Caco-2 (cell line): ENCODE results near the gene ZNF532. TPM values are rescaled to one million over a fixed set of nuclear protein-coding genes. Genes with fewer than 3 reads are reported as not detected.

ENCODE experiments used
- BruUV-seq: library from RNA; stranded (reverse); fragments of 400-500 nt; replicated peaks from 2 replicates; lab custom pipeline; 2021; lab: Mats Ljungman, UMichigan
- CTCF ChIA-PET: fragments of 300-600 bp; sonication (Branson Sonifier 250); formaldehyde crosslinking; loops from one replicate; lab custom pipeline; 2022; ENCODE audit warnings: antibody characterized with exemption; lab: Charles Lee
- POLR2A ChIA-PET: fragments of 300-600 bp; sonication (Branson Sonifier 250); formaldehyde crosslinking; loops from one replicate; lab custom pipeline; 2022; ENCODE audit warnings: antibody characterized with exemption; lab: Charles Lee
- DNase-seq, 2 experiments: peaks; one replicate each; pipeline versions ENCODE4 v3.0.0 to v3.0.0-alpha.2; 2020 to 2022
- H3K27me3 ChIP-seq: replicated peaks from 2 replicates; pipeline ENCODE4 v1.6.0; 2011; ENCODE audit warnings: low read length; ENCODE audit not compliant: control insufficient read depth, insufficient read depth
- H3K36me3 ChIP-seq: 2 replicates; pipeline ENCODE4 v1.5.1; 2011; ENCODE audit warnings: low read length; ENCODE audit not compliant: control insufficient read depth, insufficient read depth
- H3K4me1 ChIP-seq: fragments of 250-450 bp; sonication (Bioruptor Pico); 2 replicates; pipeline ENCODE4 v1.5.1; 2020; ENCODE audit warnings: mild to moderate bottlenecking
- H3K4me3 ChIP-seq: 2 replicates; pipeline ENCODE4 v1.5.1; 2011; ENCODE audit warnings: low read depth, mild to moderate bottlenecking, control low read depth, low read length
- H3K9me3 ChIP-seq: fragments of 250-450 bp; sonication (Bioruptor Pico); 2 replicates; pipeline ENCODE4 v1.5.1; 2020; ENCODE audit warnings: mild to moderate bottlenecking, moderate library complexity
- H3K27ac Mint-ChIP-seq: one replicate; pipeline ENCODE4 v1.8.0; 2022; ENCODE audit warnings: mixed read lengths; ENCODE audit not compliant: unreplicated experiment
- H3K27me3 Mint-ChIP-seq: one replicate; pipeline ENCODE4 v1.8.0; 2022; ENCODE audit warnings: mixed read lengths; ENCODE audit not compliant: insufficient read depth, unreplicated experiment
- H3K36me3 Mint-ChIP-seq: one replicate; pipeline ENCODE4 v1.8.0; 2022; ENCODE audit warnings: mild to moderate bottlenecking, mixed read lengths; ENCODE audit not compliant: insufficient read depth, unreplicated experiment
- H3K4me1 Mint-ChIP-seq: one replicate; pipeline ENCODE4 v1.8.0; 2022; ENCODE audit warnings: low read depth, mixed read lengths; ENCODE audit not compliant: unreplicated experiment
- H3K4me3 Mint-ChIP-seq: one replicate; pipeline ENCODE4 v1.8.0; 2022; ENCODE audit warnings: mild to moderate bottlenecking, moderate library complexity, mixed read lengths; ENCODE audit not compliant: unreplicated experiment
- H3K9me3 Mint-ChIP-seq: one replicate; pipeline ENCODE4 v1.8.0; 2022; ENCODE audit warnings: mixed read lengths; ENCODE audit not compliant: unreplicated experiment
- CTCF ChIP-seq, 2 experiments: fragments of 200-600 bp in 1 of 2; IDR thresholded peaks; 1 replicate in 1 of 2; 2 replicates in 1 of 2; pipeline versions ENCODE4 v1.5.1 to v1.8.0; 2011 to 2022; ENCODE audit warnings: antibody characterized with exemption in 1 of 2, control low read depth in 1 of 2, inconsistent platforms in 1 of 2, low read depth in 1 of 2, low read length in 1 of 2, mild to moderate bottlenecking in 1 of 2, moderate library complexity in 1 of 2; ENCODE audit not compliant: insufficient read depth in 1 of 2, severe bottlenecking in 1 of 2, unreplicated experiment in 1 of 2
- intact Hi-C: fragments of 100-400 bp; cut with micrococcal nuclease; formaldehyde crosslinking; loops from one replicate; pipeline ENCODE4 v1.10.0; 2022; ENCODE audit not compliant: unreplicated experiment
- total RNA-seq: library from RNA; stranded (reverse); gene quantifications from 2 replicates; pipeline ENCODE4 v1.2.3, GENCODE V29; 2022

ZNF532 gene
- total RNA-seq, 1 experiment from 2014 or later = 32.7 TPM

GRCh38 chr18:58862356-58862755 is 2.3 kb upstream of the ZNF532 start:
- Histone ChIP-seq H3K27me3 (no peaks in the 10 kb centered on the region), H3K36me3 (no peaks in the 10 kb centered on the region), H3K9me3 (no peaks in the 10 kb centered on the region), H3K4me1 (no peaks in the 10 kb centered on the region), H3K4me3 (peak overlapping the region; percentile 55)
- DNase-seq = no peak
- ChIA-PET POLR2A (no interaction called here), CTCF (no interaction called here)
- H3K27me3 Mint-ChIP-seq = no peaks in the 10 kb centered on the region
- TF ChIP-seq CTCF (IDR thresholded peaks at IDR 0.05; ENCODE audit: insufficient read depth in 1 of 2, low read depth in 1 of 2, low read length in 1 of 2, severe bottlenecking in 1 of 2, unreplicated experiment in 1 of 2) = no peak
- H3K9me3 Mint-ChIP-seq = no peaks in the 10 kb centered on the region
- no peaks in the 10 kb centered on the region for H3K4me1 Mint-ChIP-seq
- peak overlapping the region; percentile 88 for H3K27ac Mint-ChIP-seq
- H3K4me3 Mint-ChIP-seq = peak overlapping the region; percentile 77
- BruUV-seq = no TSS peak
- intact Hi-C loops = loop anchor here (5.0 kb wide), 1 partner anchor 75 kb away; no protein-coding TSS in a partner anchor
- peaks cover 8% of the 10 kb centered on the region for H3K36me3 Mint-ChIP-seq

GRCh38 chr18:58862851-58863538 is 1.7 kb upstream of the ZNF532 start:
- no peaks in the 10 kb centered on the region for H3K9me3 Mint-ChIP-seq
- H3K36me3 ChIP-seq = no peaks in the 10 kb centered on the region
- no peaks in the 10 kb centered on the region for H3K27me3 Mint-ChIP-seq
- no peaks in the 10 kb centered on the region for H3K27me3 ChIP-seq
- ChIA-PET CTCF (interaction anchor here (0.7 kb wide), 1 partner anchor 31 kb away, joined by 3 read pairs; no protein-coding TSS in a partner anchor), POLR2A (no interaction called here)
- H3K4me3 ChIP-seq = peak overlapping the region; percentile 55
- intact Hi-C loops = loop anchor here (5.0 kb wide), 1 partner anchor 76 kb away; no protein-coding TSS in a partner anchor
- no peaks in the 10 kb centered on the region for H3K4me1 Mint-ChIP-seq
- peak in 1 of 2 experiments; percentile 15 for DNase-seq
- H3K36me3 Mint-ChIP-seq = peaks cover 15% of the 10 kb centered on the region
- no TSS peak for BruUV-seq
- peak overlapping the region; percentile 77 for H3K4me3 Mint-ChIP-seq
- no peak for TF ChIP-seq CTCF (IDR thresholded peaks at IDR 0.05; ENCODE audit: insufficient read depth in 1 of 2, low read depth in 1 of 2, low read length in 1 of 2, severe bottlenecking in 1 of 2, unreplicated experiment in 1 of 2)
- H3K4me1 ChIP-seq = no peaks in the 10 kb centered on the region
- no peaks in the 10 kb centered on the region for H3K9me3 ChIP-seq
- H3K27ac Mint-ChIP-seq = peak overlapping the region; percentile 88

- ChIA-PET CTCF (interaction anchor here (0.7 kb wide), 1 partner anchor 30 kb away, joined by 3 read pairs; no protein-coding TSS in a partner anchor), POLR2A (no interaction called here)
- H3K9me3 ChIP-seq = no peaks in the 10 kb centered on the region
- Mint-ChIP-seq H3K9me3 (no peaks in the 10 kb centered on the region), H3K27me3 (no peaks in the 10 kb centered on the region), H3K36me3 (peaks cover 20% of the 10 kb centered on the region), H3K27ac (peak overlapping the region; percentile 88), H3K4me1 (no peaks in the 10 kb centered on the region), H3K4me3 (peak overlapping the region; percentile 77)
- intact Hi-C loops = loop anchor here (5.0 kb wide), 1 partner anchor 76 kb away; no protein-coding TSS in a partner anchor
- no peaks in the 10 kb centered on the region for H3K27me3 ChIP-seq
- no TSS peak for BruUV-seq
- no peaks in the 10 kb centered on the region for H3K36me3 ChIP-seq
- no peak for TF ChIP-seq CTCF (IDR thresholded peaks at IDR 0.05; ENCODE audit: insufficient read depth in 1 of 2, low read depth in 1 of 2, low read length in 1 of 2, severe bottlenecking in 1 of 2, unreplicated experiment in 1 of 2)
- peak; percentile 64 to 66 for DNase-seq
- H3K4me1 ChIP-seq = no peaks in the 10 kb centered on the region
- H3K4me3 ChIP-seq = peak overlapping the region; percentile 23
Measured at GRCh38 chr18:58863539-58864145, 1.0 kb upstream of the ZNF532 start.
